ENCODE data around the gene POMGNT2.

- TF ChIP-seq USF1 (IDR thresholded peaks at IDR 0.05; ENCODE audit: borderline replicate concordance, low read depth) (no peak), CTCF (IDR thresholded peaks at IDR 0.05) (no peak), PBX3 (IDR thresholded peaks at IDR 0.05) (no peak), MAX (IDR thresholded peaks at IDR 0.05; ENCODE audit: low read depth) (no peak), RCOR1 (IDR thresholded peaks at IDR 0.05; ENCODE audit: low read length) (no peak), SMC3 (IDR thresholded peaks at IDR 0.05; ENCODE audit: low read depth, low read length) (no peak), ZBTB33 (IDR thresholded peaks at IDR 0.05; ENCODE audit: borderline replicate concordance, low read depth) (no peak), SIN3A (IDR thresholded peaks at IDR 0.05; ENCODE audit: borderline replicate concordance, low read depth, low read length) (no peak)
These were observed 62.7 kb downstream of the POMGNT2 start for GRCh38 chr3:43043071-43043766.
